Parathyroid adenoma (tissue), 2 donors: Measurements from ENCODE around the gene DOP1A.

ENCODE experiments used
- H2AFZ ChIP-seq: fragments of 300-600 bp; sonication (generic); one replicate; pipeline ENCODE4 v1.7.0; 2017; ENCODE audit warnings: antibody characterized with exemption, mild to moderate bottlenecking
- H3K27ac ChIP-seq: fragments of 300-600 bp; sonication (generic); one replicate; pipeline ENCODE4 v1.7.0; 2017
- H3K27me3 ChIP-seq: fragments of 300-600 bp; sonication (generic); one replicate; pipeline ENCODE4 v1.7.0; 2017; ENCODE audit warnings: low read length; ENCODE audit not compliant: control insufficient read depth, insufficient read depth
- H3K36me3 ChIP-seq: fragments of 300-600 bp; sonication (generic); one replicate; pipeline ENCODE4 v1.7.0; 2017; ENCODE audit warnings: low read length; ENCODE audit not compliant: control insufficient read depth, insufficient read depth
- H3K4me1 ChIP-seq: fragments of 300-600 bp; sonication (generic); one replicate; pipeline ENCODE4 v1.7.0; 2017; ENCODE audit warnings: control low read depth
- H3K4me2 ChIP-seq: fragments of 300-600 bp; sonication (generic); one replicate; pipeline ENCODE4 v1.7.0; 2017; ENCODE audit warnings: low read length
- H3K4me3 ChIP-seq: fragments of 300-600 bp; sonication (generic); one replicate; pipeline ENCODE4 v1.7.0; 2017; ENCODE audit warnings: low read depth, low read length
- H3K79me2 ChIP-seq: fragments of 300-600 bp; sonication (generic); one replicate; pipeline ENCODE4 v1.7.0; 2017; ENCODE audit warnings: control low read depth
- H3K9ac ChIP-seq: fragments of 300-600 bp; sonication (generic); one replicate; pipeline ENCODE4 v1.7.0; 2017; ENCODE audit warnings: mild to moderate bottlenecking
- H3K9me3 ChIP-seq: fragments of 300-600 bp; sonication (generic); one replicate; pipeline ENCODE4 v1.7.0; 2017; ENCODE audit warnings: low read length; ENCODE audit not compliant: control insufficient read depth
- CTCF ChIP-seq: fragments of 300-600 bp; sonication (generic); IDR thresholded peaks from one replicate; pipeline ENCODE4 v1.7.0; 2017; ENCODE audit warnings: antibody characterized with exemption, mild to moderate bottlenecking
- donor health status: primary hyperparathyroidism.

Gene DOP1A

GRCh38 chr6:83067448-83068439, at the start of gene DOP1A:
Gene DOP1A (plus strand): TSS chr6:83067671. CDS start chr6:83096978, 29,307 bp downstream.
- no peaks in the 10 kb centered on the region for H3K27me3 ChIP-seq
- peak within 1 kb of the TSS; percentile 98 for H2AFZ ChIP-seq
- peaks cover 5% of the 10 kb centered on the region for H3K4me1 ChIP-seq
- H3K27ac ChIP-seq = peak within 1 kb of the TSS; percentile 90
- H3K4me2 ChIP-seq = peak within 1 kb of the TSS; percentile 98
- peak; percentile 98 for TF ChIP-seq CTCF
- H3K36me3 ChIP-seq = no peaks in the 10 kb centered on the region
- H3K9ac ChIP-seq = peak within 1 kb of the TSS; percentile 84
- no peaks in the 10 kb centered on the region for H3K9me3 ChIP-seq
- peak within 1 kb of the TSS; percentile 94 for H3K4me3 ChIP-seq
- peaks cover 14% of the 10 kb centered on the region for H3K79me2 ChIP-seq

GRCh38 chr6:83019741-83020140, 47.7 kb upstream of the DOP1A start:
- no peak overlapping the region for H3K4me3 ChIP-seq
- no peaks in the 10 kb centered on the region for H3K36me3 ChIP-seq
- no peak for TF ChIP-seq CTCF
- H3K27ac ChIP-seq = no peak overlapping the region
- H3K9me3 ChIP-seq = no peaks in the 10 kb centered on the region
- no peaks in the 10 kb centered on the region for H3K27me3 ChIP-seq
- no peaks in the 10 kb centered on the region for H3K79me2 ChIP-seq
- no peaks in the 10 kb centered on the region for H3K4me1 ChIP-seq
- H3K4me2 ChIP-seq = no peak overlapping the region
- H2AFZ ChIP-seq = no peak overlapping the region
- H3K9ac ChIP-seq = no peak overlapping the region

GRCh38 chr6:83031689-83032088, 35.8 kb upstream of the DOP1A start:
- no peak overlapping the region for H3K4me3 ChIP-seq
- no peak overlapping the region for H3K27ac ChIP-seq
- no peak overlapping the region for H2AFZ ChIP-seq
- TF ChIP-seq CTCF = no peak
- H3K4me2 ChIP-seq = no peak overlapping the region
- H3K4me1 ChIP-seq = no peaks in the 10 kb centered on the region
- no peaks in the 10 kb centered on the region for H3K9me3 ChIP-seq
- H3K9ac ChIP-seq = no peak overlapping the region
- H3K27me3 ChIP-seq = no peaks in the 10 kb centered on the region
- no peaks in the 10 kb centered on the region for H3K79me2 ChIP-seq
- H3K36me3 ChIP-seq = no peaks in the 10 kb centered on the region

- no peaks in the 10 kb centered on the region for H3K36me3 ChIP-seq
- no peak for TF ChIP-seq CTCF
- H3K4me2 ChIP-seq = no peak overlapping the region
- no peaks in the 10 kb centered on the region for H3K79me2 ChIP-seq
- no peak overlapping the region for H2AFZ ChIP-seq
- H3K9me3 ChIP-seq = no peaks in the 10 kb centered on the region
- no peak overlapping the region for H3K27ac ChIP-seq
- H3K4me3 ChIP-seq = no peak overlapping the region
- no peak overlapping the region for H3K9ac ChIP-seq
- no peaks in the 10 kb centered on the region for H3K4me1 ChIP-seq
- no peaks in the 10 kb centered on the region for H3K27me3 ChIP-seq
Observed at GRCh38 chr6:83038246-83038645, 29.2 kb upstream of the DOP1A start.
